ENCODE results near the gene FDX1.

GRCh38 chr11:110507328-110507727 lies 77.6 kb downstream of the FDX1 start:
- TF ChIP-seq CTCF (conservative IDR thresholded peaks at IDR 0.05), result no peak
- no peak for TF ChIP-seq EZH2 (IDR thresholded peaks at IDR 0.05; ENCODE audit: low read depth)

All from PC-9 (cell line).